OCI-LY3 (cell line): ENCODE measurements around the gene ANXA8.

Experiments used
- H2AFZ ChIP-seq: fragments of 200-600, 300-600 bp; shearing (Covaris generic); 2 replicates; pipeline ENCODE4 v1.6.0; 2014; ENCODE audit warnings: antibody characterized with exemption, low read depth, low read length
- H3K27ac ChIP-seq: fragments of 200-600, 300-600 bp; sonication (generic); 2 replicates; pipeline ENCODE4 v1.5.1; 2014; ENCODE audit warnings: mild to moderate bottlenecking, low read length, moderate library complexity, mixed read lengths
- H3K27me3 ChIP-seq: fragments of 200-600, 300-600 bp; sonication (generic); 2 replicates; pipeline ENCODE4 v1.6.1; 2014; ENCODE audit warnings: low read depth, low read length, mixed read lengths
- H3K36me3 ChIP-seq: fragments of 200-600, 300-600 bp; sonication (generic); replicated peaks from 2 replicates; pipeline ENCODE3; 2014; ENCODE audit warnings: low read depth, low read length, mixed read lengths
- H3K4me1 ChIP-seq: fragments of 300-600, 200-600 bp; sonication (generic); 2 replicates; pipeline ENCODE4 v1.6.1; 2014; ENCODE audit warnings: low read length, mixed read lengths
- H3K4me2 ChIP-seq: fragments of 200-600, 300-600 bp; sonication (generic); 2 replicates; pipeline ENCODE4 v1.6.1; 2014; ENCODE audit warnings: low read length, mixed read lengths
- H3K4me3 ChIP-seq: fragments of 300-600, 200-600 bp; sonication (generic); 2 replicates; pipeline ENCODE4 v1.5.1; 2014; ENCODE audit warnings: antibody characterized with exemption, mild to moderate bottlenecking, low read length, moderate library complexity
- H3K79me2 ChIP-seq: fragments of 300-600, 200-600 bp; shearing (Covaris generic); 2 replicates; pipeline ENCODE4 v1.6.1; 2014; ENCODE audit warnings: mild to moderate bottlenecking, low read length, mixed read lengths
- H3K9ac ChIP-seq: fragments of 300-600, 200-600 bp; shearing (Covaris generic); 2 replicates; pipeline ENCODE4 v1.6.0; 2014; ENCODE audit warnings: mild to moderate bottlenecking, low read length, moderate library complexity
- H3K9me3 ChIP-seq: fragments of 200-600, 300-600 bp; shearing (Covaris generic); 2 replicates; pipeline ENCODE4 v1.6.1; 2014; ENCODE audit warnings: low read length, mixed read lengths; ENCODE audit not compliant: insufficient read depth
- H4K20me1 ChIP-seq: fragments of 200-600, 300-600 bp; sonication (generic); 2 replicates; pipeline ENCODE4 v1.6.1; 2016; ENCODE audit warnings: low read length, mixed read lengths; ENCODE audit not compliant: insufficient read depth
- CTCF ChIP-seq: fragments of 200-600, 300-600 bp; sonication (generic); IDR thresholded peaks from 2 replicates; pipeline ENCODE4 v1.5.1; 2014; ENCODE audit warnings: antibody characterized with exemption, low read length, low read depth
- EZH2phosphoT487 ChIP-seq: fragments of 200-600 bp; shearing (Covaris generic); IDR thresholded peaks from 2 replicates; pipeline ENCODE4 v1.6.1; 2018; ENCODE audit warnings: antibody characterized with exemption, mixed run types, low read depth

The ANXA8 gene

GRCh38 chr10:47440207-47440606 is 43.7 kb downstream of the ANXA8 start:
- Histone ChIP-seq H3K9me3 (no peaks in the 10 kb centered on the region), H3K79me2 (no peaks in the 10 kb centered on the region), H3K27me3 (peaks cover 4% of the 10 kb centered on the region; the same call in 1 of the 2 replicates), H3K4me3 (no peak overlapping the region), H4K20me1 (no peaks in the 10 kb centered on the region), H3K4me2 (no peak overlapping the region), H3K36me3 (no peaks in the 10 kb centered on the region), H3K27ac (no peak overlapping the region), H2AFZ (no peak overlapping the region), H3K9ac (no peak overlapping the region), H3K4me1 (no peaks in the 10 kb centered on the region)
- TF ChIP-seq EZH2phosphoT487 (no peak), CTCF (no peak)

- no peak overlapping the region for H3K4me3 ChIP-seq
- no peaks in the 10 kb centered on the region for H4K20me1 ChIP-seq
- no peaks in the 10 kb centered on the region for H3K36me3 ChIP-seq
- no peak overlapping the region for H3K9ac ChIP-seq
- no peaks in the 10 kb centered on the region for H3K9me3 ChIP-seq
- H3K27me3 ChIP-seq, result peaks cover 4% of the 10 kb centered on the region; the same call in 1 of the 2 replicates
- H3K27ac ChIP-seq, result no peak overlapping the region
- no peaks in the 10 kb centered on the region for H3K79me2 ChIP-seq
- H3K4me2 ChIP-seq, result no peak overlapping the region
- TF ChIP-seq EZH2phosphoT487 (no peak), CTCF (peak; percentile 13; the same call in 1 of the 2 replicates)
- H2AFZ ChIP-seq, result no peak overlapping the region
- H3K4me1 ChIP-seq, result no peaks in the 10 kb centered on the region
Observed at GRCh38 chr10:47438857-47439474, 44.9 kb downstream of the ANXA8 start.

- no peak overlapping the region for H3K27ac ChIP-seq
- TF ChIP-seq CTCF (no peak), EZH2phosphoT487 (no peak)
Observed at GRCh38 chr10:47435081-47435480, 48.8 kb downstream of the ANXA8 start.

GRCh38 chr10:47425813-47426419 is 58.0 kb downstream of the ANXA8 start:
- Histone ChIP-seq H3K4me1 (no peaks in the 10 kb centered on the region), H3K27ac (no peak overlapping the region), H3K4me3 (no peak overlapping the region), H3K9me3 (no peaks in the 10 kb centered on the region), H3K9ac (no peak overlapping the region), H3K36me3 (no peaks in the 10 kb centered on the region), H4K20me1 (no peaks in the 10 kb centered on the region), H3K79me2 (no peaks in the 10 kb centered on the region), H2AFZ (no peak overlapping the region), H3K27me3 (no peaks in the 10 kb centered on the region), H3K4me2 (no peak overlapping the region)
- TF ChIP-seq EZH2phosphoT487 (no peak), CTCF (no peak)

More at GRCh38 chr10:47435081-47435480, 48.8 kb downstream of the ANXA8 start:
- Histone ChIP-seq H3K9me3 (no peaks in the 10 kb centered on the region), H4K20me1 (no peaks in the 10 kb centered on the region), H2AFZ (no peak overlapping the region), H3K36me3 (no peaks in the 10 kb centered on the region), H3K4me2 (no peak overlapping the region), H3K79me2 (no peaks in the 10 kb centered on the region), H3K9ac (no peak overlapping the region), H3K4me3 (no peak overlapping the region), H3K27me3 (peaks cover 4% of the 10 kb centered on the region; the same call in 1 of the 2 replicates), H3K4me1 (no peaks in the 10 kb centered on the region)
